Gastrocnemius medialis (tissue), 4 donors: ENCODE results near the gene MED28. TPM values are rescaled to one million over a fixed set of nuclear protein-coding genes. Genes with fewer than 3 reads are reported as not detected.
A peak's percentile ranks its signal among the peaks of the same experiment; 100 is the strongest.

Experiments used
- ATAC-seq, 2 donors: fragments of 150-250 bp; one replicate each; pipeline ENCODE4 v1.9.1; 2016
- DNase-seq, 2 donors: peaks; one replicate each; pipeline ENCODE4 v3.0.0-alpha.2; 2019
- H3K27ac ChIP-seq, 4 donors: fragments of 200-600 bp; sonication (generic); 1 replicate in 1 of 4; 2 replicates in 3 of 4; pipeline ENCODE4 v1.5.1; 2016 to 2018; ENCODE audit warnings: mild to moderate bottlenecking in 2 of 4, moderate library complexity in 1 of 4
- H3K27me3 ChIP-seq, 3 donors: fragments of 200-600 bp; sonication (generic) in 2 of 3; 1 replicate in 1 of 3; 2 replicates in 2 of 3; pipeline versions ENCODE4 v1.5.1 to v1.6.0; 2016 to 2019; ENCODE audit warnings: mild to moderate bottlenecking in 1 of 3, moderate library complexity in 1 of 3
- H3K36me3 ChIP-seq, 2 donors: fragments of 200-600 bp; sonication (generic) in 1 of 2; one replicate each; pipeline ENCODE4 v1.5.1; 2017 to 2018
- H3K4me1 ChIP-seq, 2 donors: fragments of 200-600 bp; sonication (generic) in 1 of 2; one replicate each; pipeline ENCODE4 v1.5.1; 2016 to 2017; ENCODE audit warnings: mild to moderate bottlenecking in 2 of 2
- H3K4me3 ChIP-seq, 4 donors: fragments of 200-600 bp; sonication (generic) in 3 of 4; 1 replicate in 1 of 4; 2 replicates in 3 of 4; pipeline ENCODE4 v1.5.1; 2016 to 2019; ENCODE audit warnings: mild to moderate bottlenecking in 2 of 4
- H3K9me3 ChIP-seq, 3 donors: fragments of 200-600 bp; sonication (generic) in 2 of 3; 1 replicate in 1 of 3; 2 replicates in 2 of 3; pipeline ENCODE4 v1.5.1; 2016 to 2019
- CTCF ChIP-seq, 5 experiments: fragments of 450-650 bp in 3 of 5; fragments of 200-600 bp in 2 of 5; sonication (generic) in 2 of 5; IDR thresholded peaks in 4 of 5; conservative IDR thresholded peaks in 1 of 5; 1 replicate in 4 of 5; 2 replicates in 1 of 5; pipeline ENCODE4 v1.5.1; 2016 to 2019; ENCODE audit warnings: antibody characterized with exemption in 5 of 5, mild to moderate bottlenecking in 3 of 5, moderate library complexity in 3 of 5
- POLR2A ChIP-seq, 2 donors: fragments of 450-650 bp; IDR thresholded peaks; one replicate each; pipeline ENCODE4 v1.6.1; 2017; ENCODE audit warnings: antibody characterized with exemption in 2 of 2, mild to moderate bottlenecking in 2 of 2, moderate library complexity in 2 of 2
- in situ Hi-C, 4 donors: fragments of 200-750 bp; cut with MboI; loops; one replicate each; pipeline versions ENCODE4 v1.15.0 to v1.8.0; 2017; ENCODE audit warnings: low sequenced_read_pairs in 4 of 4
- intact Hi-C: fragments of 100-400 bp; cut with DNase I; formaldehyde crosslinking; loops from one replicate; pipeline ENCODE4 v1.15.1; 2023; ENCODE audit warnings: low total_unique reads
- total RNA-seq, 4 donors: library from RNA; depleted of rRNA; stranded (reverse); fragments of >200 nt; gene quantifications; one replicate each; pipeline versions ENCODE4 v1.1.0 to v1.2.3, GENCODE V29; 2016

Gene MED28
- total RNA-seq, 4 donors from 2014 or later, result 4.5 to 20.0 (median 17.5) TPM

GRCh38 chr4:17667653-17668201 is 53.3 kb downstream of the MED28 start:
- no peak for TF ChIP-seq CTCF (IDR thresholded peaks at IDR 0.05 in 4 of 5, conservative IDR thresholded peaks at IDR 0.05 in 1 of 5)
- TF ChIP-seq POLR2A (IDR thresholded peaks at IDR 0.05), result no peak
- H3K36me3 ChIP-seq, result no peaks in the 10 kb centered on the region
- peaks cover 0 to 6% of the 10 kb centered on the region in 2 donors for H3K4me1 ChIP-seq
- ATAC-seq (no peak), DNase-seq (no peak)
- H3K4me3 ChIP-seq, result no peak overlapping the region
- in situ Hi-C loops, result loop anchor here in 1 of 4 donors (10.0 kb wide), 1 partner anchor 73 kb away; no protein-coding TSS in a partner anchor
- intact Hi-C loops, result no loop called here
- H3K9me3 ChIP-seq, result no peaks in the 10 kb centered on the region
- no peaks in the 10 kb centered on the region for H3K27me3 ChIP-seq
- H3K27ac ChIP-seq, result no peak overlapping the region

GRCh38 chr4:17670423-17670822 is 56.0 kb downstream of the MED28 start:
- TF ChIP-seq CTCF (IDR thresholded peaks at IDR 0.05 in 4 of 5, conservative IDR thresholded peaks at IDR 0.05 in 1 of 5), result no peak
- TF ChIP-seq POLR2A (IDR thresholded peaks at IDR 0.05), result no peak
- Histone ChIP-seq H3K4me3 (no peak overlapping the region), H3K27me3 (no peaks in the 10 kb centered on the region), H3K27ac (no peak overlapping the region), H3K9me3 (no peaks in the 10 kb centered on the region), H3K36me3 (no peaks in the 10 kb centered on the region), H3K4me1 (peaks cover 0 to 6% of the 10 kb centered on the region in 2 donors)
- in situ Hi-C loops (no loop called here), intact Hi-C loops (no loop called here)
- DNase-seq (no peak), ATAC-seq (no peak)

- intact Hi-C loops, result no loop called here
- peaks cover 15 to 16% of the 10 kb centered on the region in 2 donors for H3K4me1 ChIP-seq
- H3K27ac ChIP-seq, result peak overlapping the region in 3 of 4 donors; percentile 46 to 61 (median 57)
- DNase-seq, result no peak
- in situ Hi-C loops, result no loop called here
- peak in 1 of 2 donors; percentile 20 for ATAC-seq
- no peak overlapping the region for H3K4me3 ChIP-seq
- H3K36me3 ChIP-seq, result no peaks in the 10 kb centered on the region
- H3K27me3 ChIP-seq, result no peaks in the 10 kb centered on the region
- TF ChIP-seq POLR2A (IDR thresholded peaks at IDR 0.05), result no peak
- no peak for TF ChIP-seq CTCF (IDR thresholded peaks at IDR 0.05 in 4 of 5, conservative IDR thresholded peaks at IDR 0.05 in 1 of 5)
- H3K9me3 ChIP-seq, result no peaks in the 10 kb centered on the region
Measured at GRCh38 chr4:17680559-17681280, 66.3 kb downstream of the MED28 start.

- in situ Hi-C loops, result no loop called here
Measured at GRCh38 chr4:17681281-17682221, 67.1 kb downstream of the MED28 start.

More at GRCh38 chr4:17681281-17682221, 67.1 kb downstream of the MED28 start:
- no peaks in the 10 kb centered on the region for H3K27me3 ChIP-seq
- ATAC-seq (peak; percentile 54 to 85), DNase-seq (peak in 1 of 2 donors; percentile 49)
- H3K27ac ChIP-seq, result peak overlapping the region in 3 of 4 donors; percentile 46 to 61 (median 57)
- intact Hi-C loops, result no loop called here
- TF ChIP-seq CTCF (IDR thresholded peaks at IDR 0.05 in 4 of 5, conservative IDR thresholded peaks at IDR 0.05 in 1 of 5) (no peak), POLR2A (IDR thresholded peaks at IDR 0.05) (no peak)
- H3K4me1 ChIP-seq, result peaks cover 15 to 16% of the 10 kb centered on the region in 2 donors
- no peak overlapping the region for H3K4me3 ChIP-seq
- H3K9me3 ChIP-seq, result no peaks in the 10 kb centered on the region
- H3K36me3 ChIP-seq, result no peaks in the 10 kb centered on the region
